Panc1 (cell line): ENCODE measurements around the gene FN1.

Experiments used
- POLR2AphosphoS5 ChIP-seq: IDR thresholded peaks from 2 replicates; pipeline ENCODE4 v1.6.1; 2012; ENCODE audit warnings: mild to moderate bottlenecking, low read depth, low read length, moderate library complexity
- SIN3A ChIP-seq: IDR thresholded peaks from 2 replicates; pipeline ENCODE4 v1.6.1; 2012; ENCODE audit warnings: low read depth, mild to moderate bottlenecking, low read length, moderate library complexity, borderline replicate concordance; ENCODE audit not compliant: insufficient read depth
- TCF7L2 ChIP-seq: IDR thresholded peaks from 2 replicates; pipeline ENCODE4 v1.6.1; 2011; ENCODE audit warnings: mild to moderate bottlenecking, low read depth, low read length, inconsistent platforms
- TF ChIP-seq, protein P1 (sequence below): fragments of 450-650 bp; IDR thresholded peaks from 2 replicates; pipeline ENCODE4 v1.5.1; 2017; ENCODE audit warnings: mild to moderate bottlenecking
- TF ChIP-seq, protein P2 (sequence below), 2 experiments: IDR thresholded peaks; 2 replicates each; pipeline ENCODE4 v1.6.1; 2011 to 2012; ENCODE audit warnings: low read depth in 2 of 2, control low read depth in 1 of 2, low read length in 1 of 2, mild to moderate bottlenecking in 1 of 2, moderate library complexity in 1 of 2; ENCODE audit not compliant: insufficient read depth in 1 of 2

DNA sequence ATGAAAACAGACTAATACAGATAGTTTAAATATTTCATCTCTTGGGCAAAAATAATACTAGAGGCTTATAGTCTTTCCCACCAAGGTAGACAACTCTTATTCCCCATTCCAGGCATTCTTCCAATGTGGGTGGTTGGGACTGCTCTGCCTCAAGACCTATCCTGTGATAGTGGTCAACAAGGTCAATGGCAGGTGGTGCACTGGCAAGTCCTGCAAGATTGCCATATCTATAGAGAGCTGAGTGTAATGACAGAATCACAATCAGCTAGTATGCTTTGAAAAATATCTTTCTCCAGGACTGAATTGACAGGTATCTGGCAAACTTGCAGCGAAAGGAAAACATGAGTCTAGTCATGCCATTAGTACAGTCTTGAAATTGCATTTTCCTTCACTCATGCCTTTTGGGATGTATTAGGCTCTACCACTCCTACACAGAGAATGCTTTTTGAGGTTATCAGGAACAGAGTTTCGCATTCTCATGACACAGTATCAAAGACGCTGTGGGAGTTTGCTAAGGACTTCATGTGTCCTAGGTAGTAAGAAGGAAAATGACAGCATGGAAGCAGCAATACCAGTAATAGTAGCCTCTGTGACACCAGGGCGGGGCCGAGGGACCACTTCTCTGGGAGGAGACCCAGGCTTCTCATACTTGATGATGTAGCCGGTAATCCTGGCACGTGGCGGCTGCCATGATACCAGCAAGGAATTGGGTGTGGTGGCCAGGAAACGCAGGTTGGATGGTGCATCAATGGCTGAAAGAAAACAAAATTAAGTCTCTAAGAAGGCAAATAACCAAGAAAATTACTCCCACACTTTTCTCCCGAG, 61.0 kb downstream of the FN1 start:
- TF ChIP-seq, protein P1, sequence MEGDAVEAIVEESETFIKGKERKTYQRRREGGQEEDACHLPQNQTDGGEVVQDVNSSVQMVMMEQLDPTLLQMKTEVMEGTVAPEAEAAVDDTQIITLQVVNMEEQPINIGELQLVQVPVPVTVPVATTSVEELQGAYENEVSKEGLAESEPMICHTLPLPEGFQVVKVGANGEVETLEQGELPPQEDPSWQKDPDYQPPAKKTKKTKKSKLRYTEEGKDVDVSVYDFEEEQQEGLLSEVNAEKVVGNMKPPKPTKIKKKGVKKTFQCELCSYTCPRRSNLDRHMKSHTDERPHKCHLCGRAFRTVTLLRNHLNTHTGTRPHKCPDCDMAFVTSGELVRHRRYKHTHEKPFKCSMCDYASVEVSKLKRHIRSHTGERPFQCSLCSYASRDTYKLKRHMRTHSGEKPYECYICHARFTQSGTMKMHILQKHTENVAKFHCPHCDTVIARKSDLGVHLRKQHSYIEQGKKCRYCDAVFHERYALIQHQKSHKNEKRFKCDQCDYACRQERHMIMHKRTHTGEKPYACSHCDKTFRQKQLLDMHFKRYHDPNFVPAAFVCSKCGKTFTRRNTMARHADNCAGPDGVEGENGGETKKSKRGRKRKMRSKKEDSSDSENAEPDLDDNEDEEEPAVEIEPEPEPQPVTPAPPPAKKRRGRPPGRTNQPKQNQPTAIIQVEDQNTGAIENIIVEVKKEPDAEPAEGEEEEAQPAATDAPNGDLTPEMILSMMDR, result no peak
- TF ChIP-seq, protein P2, sequence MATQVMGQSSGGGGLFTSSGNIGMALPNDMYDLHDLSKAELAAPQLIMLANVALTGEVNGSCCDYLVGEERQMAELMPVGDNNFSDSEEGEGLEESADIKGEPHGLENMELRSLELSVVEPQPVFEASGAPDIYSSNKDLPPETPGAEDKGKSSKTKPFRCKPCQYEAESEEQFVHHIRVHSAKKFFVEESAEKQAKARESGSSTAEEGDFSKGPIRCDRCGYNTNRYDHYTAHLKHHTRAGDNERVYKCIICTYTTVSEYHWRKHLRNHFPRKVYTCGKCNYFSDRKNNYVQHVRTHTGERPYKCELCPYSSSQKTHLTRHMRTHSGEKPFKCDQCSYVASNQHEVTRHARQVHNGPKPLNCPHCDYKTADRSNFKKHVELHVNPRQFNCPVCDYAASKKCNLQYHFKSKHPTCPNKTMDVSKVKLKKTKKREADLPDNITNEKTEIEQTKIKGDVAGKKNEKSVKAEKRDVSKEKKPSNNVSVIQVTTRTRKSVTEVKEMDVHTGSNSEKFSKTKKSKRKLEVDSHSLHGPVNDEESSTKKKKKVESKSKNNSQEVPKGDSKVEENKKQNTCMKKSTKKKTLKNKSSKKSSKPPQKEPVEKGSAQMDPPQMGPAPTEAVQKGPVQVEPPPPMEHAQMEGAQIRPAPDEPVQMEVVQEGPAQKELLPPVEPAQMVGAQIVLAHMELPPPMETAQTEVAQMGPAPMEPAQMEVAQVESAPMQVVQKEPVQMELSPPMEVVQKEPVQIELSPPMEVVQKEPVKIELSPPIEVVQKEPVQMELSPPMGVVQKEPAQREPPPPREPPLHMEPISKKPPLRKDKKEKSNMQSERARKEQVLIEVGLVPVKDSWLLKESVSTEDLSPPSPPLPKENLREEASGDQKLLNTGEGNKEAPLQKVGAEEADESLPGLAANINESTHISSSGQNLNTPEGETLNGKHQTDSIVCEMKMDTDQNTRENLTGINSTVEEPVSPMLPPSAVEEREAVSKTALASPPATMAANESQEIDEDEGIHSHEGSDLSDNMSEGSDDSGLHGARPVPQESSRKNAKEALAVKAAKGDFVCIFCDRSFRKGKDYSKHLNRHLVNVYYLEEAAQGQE (IDR thresholded peaks at IDR 0.05; ENCODE audit: insufficient read depth in 1 of 2, low read depth in 2 of 2, low read length in 1 of 2), result no peak
- no peak for TF ChIP-seq POLR2AphosphoS5
- no peak for TF ChIP-seq SIN3A
- TF ChIP-seq TCF7L2, result no peak
